ENCODE measurements around the gene PDS5B.
"Not testable (repeated sequence)": the region's sequence is repeated elsewhere in the genome, so short reads cannot be mapped to it uniquely, and the experiment has no call there.

PDS5B gene

DNA sequence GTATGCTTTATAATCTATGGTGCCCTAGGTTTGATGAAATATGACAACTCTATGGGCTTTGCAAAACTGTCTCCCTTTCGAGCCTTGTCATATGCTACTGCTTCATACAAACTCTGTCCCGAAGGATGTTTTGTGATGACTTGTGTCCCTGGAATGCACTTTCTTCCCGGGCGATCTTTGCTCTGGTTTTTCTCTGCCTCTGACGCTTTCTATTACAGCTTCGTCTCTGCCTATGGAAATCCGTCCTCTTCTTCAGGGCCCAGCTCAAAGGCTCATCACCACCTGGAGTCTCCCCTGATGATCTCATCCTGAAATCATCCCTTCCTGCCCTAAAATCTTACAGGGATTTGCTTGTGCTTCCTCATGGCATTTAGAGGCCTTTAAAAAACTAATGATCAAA, 238.4 kb downstream of the PDS5B start:
- DNase-seq (ENCODE audit: low read depth): peak; percentile 52
- TF ChIP-seq, protein P1, sequence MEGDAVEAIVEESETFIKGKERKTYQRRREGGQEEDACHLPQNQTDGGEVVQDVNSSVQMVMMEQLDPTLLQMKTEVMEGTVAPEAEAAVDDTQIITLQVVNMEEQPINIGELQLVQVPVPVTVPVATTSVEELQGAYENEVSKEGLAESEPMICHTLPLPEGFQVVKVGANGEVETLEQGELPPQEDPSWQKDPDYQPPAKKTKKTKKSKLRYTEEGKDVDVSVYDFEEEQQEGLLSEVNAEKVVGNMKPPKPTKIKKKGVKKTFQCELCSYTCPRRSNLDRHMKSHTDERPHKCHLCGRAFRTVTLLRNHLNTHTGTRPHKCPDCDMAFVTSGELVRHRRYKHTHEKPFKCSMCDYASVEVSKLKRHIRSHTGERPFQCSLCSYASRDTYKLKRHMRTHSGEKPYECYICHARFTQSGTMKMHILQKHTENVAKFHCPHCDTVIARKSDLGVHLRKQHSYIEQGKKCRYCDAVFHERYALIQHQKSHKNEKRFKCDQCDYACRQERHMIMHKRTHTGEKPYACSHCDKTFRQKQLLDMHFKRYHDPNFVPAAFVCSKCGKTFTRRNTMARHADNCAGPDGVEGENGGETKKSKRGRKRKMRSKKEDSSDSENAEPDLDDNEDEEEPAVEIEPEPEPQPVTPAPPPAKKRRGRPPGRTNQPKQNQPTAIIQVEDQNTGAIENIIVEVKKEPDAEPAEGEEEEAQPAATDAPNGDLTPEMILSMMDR (IDR thresholded peaks at IDR 0.05; ENCODE audit: control insufficient read depth, insufficient read depth, low read depth, low read length, missing control alignments): no peak
- H3K4me3 ChIP-seq (ENCODE audit: control insufficient read depth, low read depth, low read length): no peak overlapping the region

DNA sequence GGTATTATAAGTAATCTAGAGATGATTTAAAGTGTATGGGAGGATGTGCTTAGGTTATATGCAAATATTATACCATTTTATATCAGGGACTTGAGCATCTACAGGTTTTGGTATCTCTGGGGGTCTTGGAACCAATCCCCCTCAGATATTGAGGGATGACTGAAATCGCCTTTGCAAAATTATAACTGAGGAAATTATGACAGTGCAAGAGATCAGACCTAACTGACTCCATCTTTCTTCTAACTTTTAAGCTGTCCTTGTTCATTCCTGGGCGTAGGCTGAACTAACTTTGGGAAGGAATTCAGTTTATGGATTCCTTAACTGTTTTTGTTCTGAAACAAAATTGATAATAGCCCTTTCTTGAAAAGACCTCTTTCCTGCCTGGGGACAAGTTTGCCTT, 239.2 kb downstream of the PDS5B start:
- TF ChIP-seq, protein P1 (IDR thresholded peaks at IDR 0.05; ENCODE audit: control insufficient read depth, insufficient read depth, low read depth, low read length, missing control alignments): no peak

GRCh38 chr13:32826372-32826771, 240.1 kb downstream of the PDS5B start:
- H3K4me3 ChIP-seq (ENCODE audit: control insufficient read depth, low read depth, low read length); DNase-seq (ENCODE audit: low read depth): not testable (repeated sequence)

More for the DNA sequence above, 239.2 kb downstream of the PDS5B start:
- no peak overlapping the region for H3K4me3 ChIP-seq (ENCODE audit: control insufficient read depth, low read depth, low read length)
- DNase-seq (ENCODE audit: low read depth): no peak
